ENCODE results near the gene VEGFA. TPM values are rescaled to one million over a fixed set of nuclear protein-coding genes. Genes with fewer than 3 reads are reported as not detected.

The VEGFA gene
- polyA plus RNA-seq, 3 donors = 19.0 to 454 (median 32.0) TPM

DNA sequence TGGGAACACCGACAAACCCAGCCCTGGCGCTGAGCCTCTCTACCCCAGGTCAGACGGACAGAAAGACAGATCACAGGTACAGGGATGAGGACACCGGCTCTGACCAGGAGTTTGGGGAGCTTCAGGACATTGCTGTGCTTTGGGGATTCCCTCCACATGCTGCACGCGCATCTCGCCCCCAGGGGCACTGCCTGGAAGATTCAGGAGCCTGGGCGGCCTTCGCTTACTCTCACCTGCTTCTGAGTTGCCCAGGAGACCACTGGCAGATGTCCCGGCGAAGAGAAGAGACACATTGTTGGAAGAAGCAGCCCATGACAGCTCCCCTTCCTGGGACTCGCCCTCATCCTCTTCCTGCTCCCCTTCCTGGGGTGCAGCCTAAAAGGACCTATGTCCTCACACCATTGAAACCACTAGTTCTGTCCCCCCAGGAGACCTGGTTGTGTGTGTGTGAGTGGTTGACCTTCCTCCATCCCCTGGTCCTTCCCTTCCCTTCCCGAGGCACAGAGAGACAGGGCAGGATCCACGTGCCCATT, 15.3 kb downstream of the VEGFA start:
- Histone ChIP-seq H3K27me3 (ENCODE audit: control insufficient read depth in 2 of 2, insufficient read depth in 2 of 2, low read length in 2 of 2) (no peaks in the 10 kb centered on the region), H3K79me2 (ENCODE audit: insufficient read depth, low read length) (peaks cover 8% of the 10 kb centered on the region), H3K4me1 (ENCODE audit: control insufficient read depth in 1 of 2, insufficient read depth in 2 of 2, low read length in 2 of 2) (peaks cover 13 to 14% of the 10 kb centered on the region in 2 donors), H3K4me2 (replicated peaks; ENCODE audit: extremely low read depth, low read length, poor library complexity, severe bottlenecking) (no peak overlapping the region), H3K4me3 (replicated peaks in 1 of 3; ENCODE audit: low read depth in 2 of 3, low read length in 3 of 3) (no peak overlapping the region), H3K27ac (ENCODE audit: low read depth in 1 of 2, low read length in 2 of 2) (no peak overlapping the region), H4K20me1 (ENCODE audit: insufficient read depth, low read length) (peaks cover 51% of the 10 kb centered on the region), H2AFZ (ENCODE audit: insufficient read depth, low read depth, low read length, poor library complexity, severe bottlenecking) (no peak overlapping the region), H3K36me3 (replicated peaks in 1 of 2; ENCODE audit: control insufficient read depth in 1 of 2, insufficient read depth in 2 of 2, low read length in 2 of 2) (peaks cover 54 to 59% of the 10 kb centered on the region in 2 donors), H3K9me3 (replicated peaks in 1 of 2; ENCODE audit: control insufficient read depth in 1 of 2, insufficient read depth in 1 of 2, low read length in 2 of 2) (no peaks in the 10 kb centered on the region), H3K9ac (ENCODE audit: insufficient read depth, low read length, poor library complexity, severe bottlenecking) (no peak overlapping the region)
- 88% methylated on average over 6 of the region's 14 CpGs for WGBS (ENCODE audit: insufficient coverage)
- peaks cover 56 to 65% of the 10 kb centered on the region in 2 donors for H3K36me3 Mint-ChIP-seq
- peaks cover 32% of the 10 kb centered on the region for H3K4me1 Mint-ChIP-seq
- no peaks in the 10 kb centered on the region for H3K9me3 Mint-ChIP-seq
- intact Hi-C loops (cut with micrococcal nuclease) = no loop called here
- TF ChIP-seq, protein P1, sequence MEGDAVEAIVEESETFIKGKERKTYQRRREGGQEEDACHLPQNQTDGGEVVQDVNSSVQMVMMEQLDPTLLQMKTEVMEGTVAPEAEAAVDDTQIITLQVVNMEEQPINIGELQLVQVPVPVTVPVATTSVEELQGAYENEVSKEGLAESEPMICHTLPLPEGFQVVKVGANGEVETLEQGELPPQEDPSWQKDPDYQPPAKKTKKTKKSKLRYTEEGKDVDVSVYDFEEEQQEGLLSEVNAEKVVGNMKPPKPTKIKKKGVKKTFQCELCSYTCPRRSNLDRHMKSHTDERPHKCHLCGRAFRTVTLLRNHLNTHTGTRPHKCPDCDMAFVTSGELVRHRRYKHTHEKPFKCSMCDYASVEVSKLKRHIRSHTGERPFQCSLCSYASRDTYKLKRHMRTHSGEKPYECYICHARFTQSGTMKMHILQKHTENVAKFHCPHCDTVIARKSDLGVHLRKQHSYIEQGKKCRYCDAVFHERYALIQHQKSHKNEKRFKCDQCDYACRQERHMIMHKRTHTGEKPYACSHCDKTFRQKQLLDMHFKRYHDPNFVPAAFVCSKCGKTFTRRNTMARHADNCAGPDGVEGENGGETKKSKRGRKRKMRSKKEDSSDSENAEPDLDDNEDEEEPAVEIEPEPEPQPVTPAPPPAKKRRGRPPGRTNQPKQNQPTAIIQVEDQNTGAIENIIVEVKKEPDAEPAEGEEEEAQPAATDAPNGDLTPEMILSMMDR (IDR thresholded peaks at IDR 0.05) = no peak
- no peak for DNase-seq
- peak overlapping the region in 2 of 7 donors; percentile 28 to 58 for H3K27ac Mint-ChIP-seq
- no peak overlapping the region for H3K4me3 Mint-ChIP-seq
- peaks cover 0 to 5% (median 1%) of the 10 kb centered on the region in 3 donors for H3K27me3 Mint-ChIP-seq (ENCODE audit: low read depth in 3 of 3)

DNA sequence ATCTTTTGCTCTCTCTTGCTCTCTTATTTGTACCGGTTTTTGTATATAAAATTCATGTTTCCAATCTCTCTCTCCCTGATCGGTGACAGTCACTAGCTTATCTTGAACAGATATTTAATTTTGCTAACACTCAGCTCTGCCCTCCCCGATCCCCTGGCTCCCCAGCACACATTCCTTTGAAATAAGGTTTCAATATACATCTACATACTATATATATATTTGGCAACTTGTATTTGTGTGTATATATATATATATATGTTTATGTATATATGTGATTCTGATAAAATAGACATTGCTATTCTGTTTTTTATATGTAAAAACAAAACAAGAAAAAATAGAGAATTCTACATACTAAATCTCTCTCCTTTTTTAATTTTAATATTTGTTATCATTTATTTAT, 15.9 kb downstream of the VEGFA start:
- H3K9me3 Mint-ChIP-seq = no peaks in the 10 kb centered on the region
- H3K27ac Mint-ChIP-seq = peak overlapping the region in 2 of 7 donors; percentile 43 to 50
- Histone ChIP-seq H3K4me3 (replicated peaks in 1 of 3; ENCODE audit: low read depth in 2 of 3, low read length in 3 of 3) (no peak overlapping the region), H2AFZ (ENCODE audit: insufficient read depth, low read depth, low read length, poor library complexity, severe bottlenecking) (no peak overlapping the region), H3K27me3 (ENCODE audit: control insufficient read depth in 2 of 2, insufficient read depth in 2 of 2, low read length in 2 of 2) (no peaks in the 10 kb centered on the region), H3K79me2 (ENCODE audit: insufficient read depth, low read length) (peaks cover 2% of the 10 kb centered on the region), H4K20me1 (ENCODE audit: insufficient read depth, low read length) (peaks cover 45% of the 10 kb centered on the region), H3K36me3 (replicated peaks in 1 of 2; ENCODE audit: control insufficient read depth in 1 of 2, insufficient read depth in 2 of 2, low read length in 2 of 2) (peaks cover 48 to 53% of the 10 kb centered on the region in 2 donors), H3K4me1 (ENCODE audit: control insufficient read depth in 1 of 2, insufficient read depth in 2 of 2, low read length in 2 of 2) (peaks cover 20% of the 10 kb centered on the region in 2 donors), H3K27ac (ENCODE audit: low read depth in 1 of 2, low read length in 2 of 2) (no peak overlapping the region), H3K4me2 (replicated peaks; ENCODE audit: extremely low read depth, low read length, poor library complexity, severe bottlenecking) (no peak overlapping the region), H3K9me3 (replicated peaks in 1 of 2; ENCODE audit: control insufficient read depth in 1 of 2, insufficient read depth in 1 of 2, low read length in 2 of 2) (no peaks in the 10 kb centered on the region), H3K9ac (ENCODE audit: insufficient read depth, low read length, poor library complexity, severe bottlenecking) (no peak overlapping the region)
- peaks cover 0 to 5% (median 1%) of the 10 kb centered on the region in 3 donors for H3K27me3 Mint-ChIP-seq (ENCODE audit: low read depth in 3 of 3)
- WGBS (ENCODE audit: insufficient coverage) = 100% methylated on average over 1 of the region's 3 CpGs
- intact Hi-C loops (cut with micrococcal nuclease) = loop anchor here in 1 of 2 donors (2.0 kb wide), 1 partner anchor 13 kb away; no protein-coding TSS in a partner anchor
- TF ChIP-seq, protein P1 (IDR thresholded peaks at IDR 0.05) = no peak
- peaks cover 50 to 59% of the 10 kb centered on the region in 2 donors for H3K36me3 Mint-ChIP-seq
- H3K4me1 Mint-ChIP-seq = peaks cover 39% of the 10 kb centered on the region
- H3K4me3 Mint-ChIP-seq = no peak overlapping the region
- no peak for DNase-seq

All from CD14-positive monocyte (primary cell).